ENCODE data around the gene TCF7L1. TPM values are rescaled to one million over a fixed set of nuclear protein-coding genes. Genes with fewer than 3 reads are reported as not detected.

The TCF7L1 gene
- total RNA-seq, 1 experiment from 2014 or later = 3.0 TPM

DNA sequence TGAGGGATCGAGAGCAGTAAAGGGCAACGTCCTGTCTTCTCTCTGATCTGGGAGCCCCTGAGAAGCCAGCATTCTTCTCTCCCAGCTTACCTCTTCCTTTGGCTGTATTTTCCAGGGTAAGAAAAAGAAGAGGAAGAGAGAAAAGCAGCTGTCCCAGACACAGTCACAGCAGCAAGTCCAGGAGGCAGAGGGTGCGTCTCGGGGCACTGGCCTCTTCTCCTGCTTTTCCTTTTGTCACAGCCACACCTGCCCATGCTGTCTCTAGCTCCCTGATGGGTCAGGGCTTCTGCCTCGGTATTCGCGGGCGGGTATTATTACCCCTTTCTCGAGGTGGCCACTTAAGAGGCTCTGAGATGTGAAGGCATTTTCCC, 174.3 kb downstream of the TCF7L1 start:
- peak overlapping the region; percentile 45 for H3K4me3 Mint-ChIP-seq (ENCODE audit: low read depth, unreplicated experiment)
- CTCF ChIA-PET = interaction anchor here (0.9 kb wide), 1 partner anchor 46 kb away, joined by 3 read pairs; no protein-coding TSS in a partner anchor
- intact Hi-C loops (cut with micrococcal nuclease; ENCODE audit: unreplicated experiment) = loop anchor here (10.0 kb wide), 1 partner anchor 813 kb away; no protein-coding TSS in a partner anchor
- TF ChIP-seq, protein P1, sequence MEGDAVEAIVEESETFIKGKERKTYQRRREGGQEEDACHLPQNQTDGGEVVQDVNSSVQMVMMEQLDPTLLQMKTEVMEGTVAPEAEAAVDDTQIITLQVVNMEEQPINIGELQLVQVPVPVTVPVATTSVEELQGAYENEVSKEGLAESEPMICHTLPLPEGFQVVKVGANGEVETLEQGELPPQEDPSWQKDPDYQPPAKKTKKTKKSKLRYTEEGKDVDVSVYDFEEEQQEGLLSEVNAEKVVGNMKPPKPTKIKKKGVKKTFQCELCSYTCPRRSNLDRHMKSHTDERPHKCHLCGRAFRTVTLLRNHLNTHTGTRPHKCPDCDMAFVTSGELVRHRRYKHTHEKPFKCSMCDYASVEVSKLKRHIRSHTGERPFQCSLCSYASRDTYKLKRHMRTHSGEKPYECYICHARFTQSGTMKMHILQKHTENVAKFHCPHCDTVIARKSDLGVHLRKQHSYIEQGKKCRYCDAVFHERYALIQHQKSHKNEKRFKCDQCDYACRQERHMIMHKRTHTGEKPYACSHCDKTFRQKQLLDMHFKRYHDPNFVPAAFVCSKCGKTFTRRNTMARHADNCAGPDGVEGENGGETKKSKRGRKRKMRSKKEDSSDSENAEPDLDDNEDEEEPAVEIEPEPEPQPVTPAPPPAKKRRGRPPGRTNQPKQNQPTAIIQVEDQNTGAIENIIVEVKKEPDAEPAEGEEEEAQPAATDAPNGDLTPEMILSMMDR (IDR thresholded peaks at IDR 0.05; ENCODE audit: unreplicated experiment) = no peak
- H3K27me3 Mint-ChIP-seq (ENCODE audit: unreplicated experiment) = peaks cover 13% of the 10 kb centered on the region
- DNase-seq = no peak
- no peaks in the 10 kb centered on the region for H3K36me3 Mint-ChIP-seq (ENCODE audit: insufficient read depth, unreplicated experiment)
- H3K27ac Mint-ChIP-seq (ENCODE audit: unreplicated experiment) = peak overlapping the region; percentile 67
- BruUV-seq (replicated peaks) = no TSS peak
- no peaks in the 10 kb centered on the region for H3K9me3 Mint-ChIP-seq (ENCODE audit: low read depth, unreplicated experiment)
- peaks cover 31% of the 10 kb centered on the region for H3K4me1 Mint-ChIP-seq (ENCODE audit: low read depth, unreplicated experiment)

DNA sequence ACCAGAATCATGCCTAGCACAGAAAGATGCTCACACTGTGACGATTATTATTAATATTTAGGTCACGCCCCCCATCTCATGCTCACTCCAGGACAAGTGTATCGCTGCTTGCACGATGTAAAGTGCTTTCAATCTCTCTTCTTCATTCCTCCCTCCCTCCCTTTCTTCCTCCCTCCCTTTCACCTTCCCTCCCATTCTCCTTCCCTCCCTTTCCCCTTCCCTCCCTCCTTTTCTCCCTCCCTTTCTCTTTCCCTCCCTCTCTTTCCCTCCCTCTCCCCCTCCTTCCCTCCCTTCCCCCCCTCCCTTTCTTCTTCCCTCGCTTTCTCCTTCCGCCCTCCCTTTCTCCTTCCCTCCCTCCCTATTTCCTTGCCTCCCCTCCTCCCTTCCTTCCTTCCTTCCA, 175.0 kb downstream of the TCF7L1 start:
- no peaks in the 10 kb centered on the region for H3K36me3 Mint-ChIP-seq (ENCODE audit: insufficient read depth, unreplicated experiment)
- no peaks in the 10 kb centered on the region for H3K9me3 Mint-ChIP-seq (ENCODE audit: low read depth, unreplicated experiment)
- no TSS peak for BruUV-seq (replicated peaks)
- TF ChIP-seq, protein P1 (IDR thresholded peaks at IDR 0.05; ENCODE audit: unreplicated experiment) = no peak
- no peak for DNase-seq
- H3K4me1 Mint-ChIP-seq (ENCODE audit: low read depth, unreplicated experiment) = peaks cover 31% of the 10 kb centered on the region
- peaks cover 13% of the 10 kb centered on the region for H3K27me3 Mint-ChIP-seq (ENCODE audit: unreplicated experiment)
- no peak overlapping the region for H3K4me3 Mint-ChIP-seq (ENCODE audit: low read depth, unreplicated experiment)
- CTCF ChIA-PET = no interaction called here
- intact Hi-C loops (cut with micrococcal nuclease; ENCODE audit: unreplicated experiment) = loop anchor here (10.0 kb wide), 1 partner anchor 813 kb away; no protein-coding TSS in a partner anchor
- H3K27ac Mint-ChIP-seq (ENCODE audit: unreplicated experiment) = no peak overlapping the region

DNA sequence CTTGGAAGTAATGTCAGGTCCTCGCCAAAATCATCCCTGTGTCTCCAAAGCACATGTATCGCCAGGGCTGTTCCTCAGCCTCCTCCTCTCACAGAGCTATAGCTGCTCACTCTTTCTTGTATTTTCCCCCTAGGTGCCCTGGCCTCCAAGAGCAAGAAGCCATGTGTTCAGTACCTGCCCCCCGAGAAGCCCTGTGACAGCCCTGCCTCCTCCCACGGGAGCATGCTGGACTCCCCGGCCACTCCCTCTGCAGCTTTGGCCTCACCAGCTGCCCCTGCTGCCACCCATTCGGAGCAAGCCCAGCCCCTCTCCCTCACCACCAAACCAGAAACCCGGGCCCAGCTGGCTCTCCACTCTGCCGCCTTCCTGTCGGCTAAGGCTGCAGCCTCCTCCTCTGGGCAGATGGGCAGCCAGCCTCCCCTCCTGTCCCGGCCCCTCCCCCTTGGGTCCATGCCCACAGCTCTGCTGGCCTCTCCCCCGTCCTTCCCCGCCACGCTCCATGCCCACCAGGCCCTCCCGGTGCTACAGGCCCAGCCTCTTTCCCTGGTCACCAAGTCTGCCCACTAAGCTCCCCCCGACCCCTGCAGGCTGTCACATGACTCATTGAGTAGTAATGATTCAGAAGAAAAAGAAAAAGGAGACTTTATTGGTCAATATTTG, 175.8 kb downstream of the TCF7L1 start:
- no peaks in the 10 kb centered on the region for H3K9me3 Mint-ChIP-seq (ENCODE audit: low read depth, unreplicated experiment)
- intact Hi-C loops (cut with micrococcal nuclease; ENCODE audit: unreplicated experiment) = loop anchor here (10.0 kb wide), 1 partner anchor 814 kb away; no protein-coding TSS in a partner anchor

DNA sequence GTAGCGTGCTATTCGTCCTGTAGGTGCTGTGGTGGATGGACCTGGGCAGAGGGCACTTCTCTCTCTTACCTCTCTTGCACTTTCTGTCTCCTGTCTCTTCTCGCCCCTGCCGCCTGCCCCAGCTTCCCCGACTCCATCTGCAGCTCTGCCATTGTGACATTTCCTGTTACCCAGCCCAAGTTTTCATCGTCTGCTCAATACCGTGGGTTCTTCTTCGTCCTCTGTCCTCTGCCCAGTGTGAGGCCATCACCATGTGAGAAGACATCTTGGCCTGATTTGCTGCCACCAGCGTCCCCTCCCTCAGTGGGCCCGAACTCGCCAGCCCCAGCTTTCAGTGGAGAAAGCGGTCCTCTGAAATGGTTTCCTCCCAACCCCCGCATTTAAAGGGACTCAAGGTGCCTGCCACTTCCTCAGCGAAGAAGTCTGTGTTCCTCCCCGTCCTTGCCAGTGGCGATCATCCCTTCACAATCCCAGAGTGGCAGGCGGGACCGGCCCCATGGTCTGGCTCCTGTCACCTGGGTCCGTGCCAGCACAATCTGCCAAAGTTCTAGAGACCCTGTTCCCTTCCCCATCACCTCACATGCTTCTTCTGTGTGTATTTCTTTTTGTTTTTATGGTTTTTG, 176.6 kb downstream of the TCF7L1 start:
- intact Hi-C loops (cut with micrococcal nuclease; ENCODE audit: unreplicated experiment) = loop anchor here (10.0 kb wide), 1 partner anchor 815 kb away; no protein-coding TSS in a partner anchor
- peaks cover 6% of the 10 kb centered on the region for H3K36me3 Mint-ChIP-seq (ENCODE audit: insufficient read depth, unreplicated experiment)
- no peak for DNase-seq
- TF ChIP-seq, protein P1 (IDR thresholded peaks at IDR 0.05; ENCODE audit: unreplicated experiment) = no peak
- H3K4me1 Mint-ChIP-seq (ENCODE audit: low read depth, unreplicated experiment) = peaks cover 31% of the 10 kb centered on the region
- no peak overlapping the region for H3K4me3 Mint-ChIP-seq (ENCODE audit: low read depth, unreplicated experiment)
- H3K27ac Mint-ChIP-seq (ENCODE audit: unreplicated experiment) = peak overlapping the region; percentile 0
- CTCF ChIA-PET = interaction anchor here (0.6 kb wide), 1 partner anchor 975 kb away, joined by 4 read pairs; no protein-coding TSS in a partner anchor
- peaks cover 12% of the 10 kb centered on the region for H3K27me3 Mint-ChIP-seq (ENCODE audit: unreplicated experiment)
- no peaks in the 10 kb centered on the region for H3K9me3 Mint-ChIP-seq (ENCODE audit: low read depth, unreplicated experiment)
- BruUV-seq (replicated peaks) = no TSS peak

More for the DNA sequence above, 175.8 kb downstream of the TCF7L1 start:
- Mint-ChIP-seq H3K27me3 (ENCODE audit: unreplicated experiment) (peaks cover 13% of the 10 kb centered on the region), H3K4me3 (ENCODE audit: low read depth, unreplicated experiment) (no peak overlapping the region), H3K27ac (ENCODE audit: unreplicated experiment) (peak overlapping the region; percentile 0), H3K36me3 (ENCODE audit: insufficient read depth, unreplicated experiment) (no peaks in the 10 kb centered on the region), H3K4me1 (ENCODE audit: low read depth, unreplicated experiment) (peaks cover 31% of the 10 kb centered on the region)
- no TSS peak for BruUV-seq (replicated peaks)
- TF ChIP-seq, protein P1 (IDR thresholded peaks at IDR 0.05; ENCODE audit: unreplicated experiment) = no peak
- CTCF ChIA-PET = no interaction called here
- peak; percentile 18 for DNase-seq

Data from Calu3 (cell line).